ENCODE data around the gene SLC2A1.

SLC2A1 gene

DNA sequence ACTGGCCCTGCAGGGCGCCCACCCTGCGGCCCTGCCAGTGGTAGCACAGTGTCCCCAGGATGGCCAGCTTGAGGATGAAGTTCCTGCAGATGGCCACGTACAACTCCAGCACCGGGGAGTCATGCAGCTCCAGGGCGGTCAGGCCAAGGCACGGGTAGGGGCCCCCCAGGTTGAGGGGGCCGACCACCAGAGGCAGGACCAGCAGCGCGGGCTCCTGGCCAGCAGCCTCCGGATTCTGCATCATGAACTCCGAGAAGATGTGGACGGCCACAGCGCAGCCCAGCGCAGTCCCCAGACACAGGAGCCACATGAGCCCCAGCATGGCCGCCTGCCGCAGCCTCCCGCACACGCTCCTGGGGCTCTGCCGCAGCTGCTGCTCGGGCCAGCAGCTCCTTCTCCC is 71.3 kb downstream of the SLC2A1 start:
- DNase-seq: no peak

DNA sequence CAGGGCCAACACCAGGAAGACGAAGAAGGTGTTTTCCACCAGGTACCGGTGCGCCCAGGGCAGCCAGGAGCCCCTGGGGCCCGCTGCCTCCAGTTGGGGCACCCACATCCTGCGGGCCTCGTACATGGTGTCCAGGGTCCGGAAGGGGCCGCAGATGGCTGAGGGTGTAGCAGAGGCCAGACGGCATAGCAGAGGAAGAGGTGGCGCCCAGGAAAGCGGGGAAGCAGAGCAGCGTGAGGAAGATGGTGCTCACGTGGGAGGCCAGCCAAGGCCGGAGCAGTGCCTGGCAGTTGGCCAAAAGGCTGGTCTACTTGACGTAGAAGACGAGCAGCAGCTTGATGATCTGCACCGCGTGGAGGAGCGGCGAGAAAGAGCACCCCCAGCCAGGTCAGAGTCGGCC is 71.9 kb downstream of the SLC2A1 start:
- DNase-seq: no peak

DNA sequence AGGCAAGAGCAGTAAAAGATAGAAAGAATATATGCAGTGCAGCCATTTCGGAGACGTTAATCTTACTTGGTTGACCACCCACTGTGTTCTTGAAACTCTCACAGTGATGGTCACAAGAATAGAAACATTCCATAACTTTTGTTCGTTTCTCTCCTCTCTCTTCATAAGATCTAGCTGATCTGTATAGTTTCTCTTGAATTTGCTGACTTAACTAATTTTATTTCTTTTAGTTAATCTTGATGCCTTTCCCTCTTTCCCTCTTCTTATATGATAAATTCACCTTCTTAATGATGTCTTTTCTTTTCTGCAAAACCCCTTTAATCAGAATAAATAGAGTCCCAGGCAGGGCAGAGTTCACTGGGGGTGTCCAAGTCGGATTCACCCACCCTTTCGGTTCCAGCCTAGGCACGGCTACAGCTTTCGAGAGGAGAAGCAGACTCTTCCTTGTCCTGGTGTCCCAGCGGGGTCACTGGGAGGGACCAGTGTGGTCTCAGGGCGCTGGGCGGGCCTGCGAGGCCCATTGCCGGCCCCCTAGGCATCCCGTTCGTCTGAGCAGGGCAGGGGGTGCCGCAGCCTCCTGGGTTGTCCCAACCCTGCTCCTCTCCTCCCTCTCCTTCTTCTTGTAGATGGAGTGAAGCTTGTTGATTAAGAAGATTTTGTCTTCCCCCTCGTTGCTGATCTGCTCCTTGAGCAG is 72.5 kb downstream of the SLC2A1 start:
- DNase-seq: no peak

DNA sequence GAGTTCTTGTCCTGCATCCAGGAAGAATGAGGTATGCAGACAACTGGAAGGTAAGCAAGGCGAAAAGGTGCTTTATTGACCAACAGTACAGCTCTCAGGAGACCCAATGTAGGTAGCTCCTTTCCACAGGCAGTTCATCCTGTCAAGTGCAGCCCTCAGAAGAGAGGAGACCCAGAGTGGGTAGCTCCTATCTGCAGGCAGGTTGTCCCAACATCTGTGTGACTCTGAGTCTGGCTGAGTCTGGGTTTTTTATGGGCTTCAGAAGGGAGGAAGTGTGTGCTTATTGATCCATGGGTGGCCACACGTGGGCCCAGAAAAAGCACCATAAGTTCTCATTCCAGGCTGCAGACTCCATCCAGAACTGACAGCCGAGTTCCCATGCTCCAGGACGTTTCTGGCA is 78.3 kb downstream of the SLC2A1 start:
- no peak for DNase-seq

DNA sequence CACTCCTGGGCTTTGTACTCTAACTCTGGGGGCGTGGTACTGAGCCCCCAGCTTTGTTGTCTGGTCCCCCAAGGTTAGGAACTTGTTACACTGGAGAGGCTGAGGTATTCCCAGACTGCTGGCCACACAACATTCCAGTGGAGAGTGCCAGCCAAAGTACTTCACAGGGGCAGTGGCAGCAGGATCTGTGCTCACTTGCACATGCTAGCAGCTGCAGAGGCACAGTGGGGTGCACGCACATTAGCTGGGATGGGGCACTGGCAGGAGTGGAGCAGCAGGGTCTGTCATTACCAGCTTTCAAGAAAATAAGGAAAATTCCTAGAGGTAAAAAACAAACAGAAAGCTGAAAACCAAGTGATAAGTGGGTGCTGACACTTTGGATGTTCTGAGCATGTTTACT is 81.3 kb downstream of the SLC2A1 start:
- no peak for DNase-seq

DNA sequence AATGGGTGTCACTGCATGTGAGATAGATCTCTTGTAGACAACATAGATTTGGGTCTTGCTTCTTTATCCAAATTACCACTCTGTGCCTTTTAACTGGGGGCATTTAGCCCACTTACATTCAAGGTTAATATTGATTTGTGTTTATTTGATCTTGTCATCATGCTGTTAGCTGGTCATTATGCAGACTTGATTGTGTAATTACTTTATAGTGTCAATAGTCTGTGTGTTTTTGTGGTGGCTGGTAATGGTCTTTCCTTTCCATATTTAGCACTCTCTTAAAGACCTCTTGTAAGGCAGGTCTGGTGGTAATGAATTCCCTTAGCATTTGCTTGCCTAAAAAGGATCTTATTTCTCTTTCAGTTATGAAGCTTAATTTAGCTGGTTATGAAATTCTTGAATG is 82.7 kb downstream of the SLC2A1 start:
- no peak for DNase-seq
